CD14-positive monocyte (primary cell): ENCODE results near the gene NOL12. TPM values are rescaled to one million over a fixed set of nuclear protein-coding genes. Genes with fewer than 3 reads are reported as not detected.

Experiments used
- DNase-seq, 3 donors: peaks; one replicate each; pipeline ENCODE4 v3.0.0-alpha.2; 2011 to 2022
- H2AFZ ChIP-seq: 2 replicates; pipeline ENCODE4 v1.6.0; 2012; ENCODE audit warnings: mild to moderate bottlenecking, low read depth, low read length, inconsistent platforms; ENCODE audit not compliant: insufficient read depth, poor library complexity, severe bottlenecking
- H3K27ac ChIP-seq, 2 donors: 1 replicate in 1 of 2; 2 replicates in 1 of 2; pipeline ENCODE4 v1.5.1; 2012 to 2013; ENCODE audit warnings: low read length in 2 of 2, control low read depth in 1 of 2, inconsistent platforms in 1 of 2, low read depth in 1 of 2, mild to moderate bottlenecking in 1 of 2
- H3K27me3 ChIP-seq, 2 donors: one replicate each; pipeline versions ENCODE4 v1.6.0 to v1.6.1; 2011 to 2013; ENCODE audit warnings: low read length in 2 of 2; ENCODE audit not compliant: control insufficient read depth in 2 of 2, insufficient read depth in 2 of 2
- H3K36me3 ChIP-seq, 2 donors: replicated peaks in 1 of 2; 1 replicate in 1 of 2; 2 replicates in 1 of 2; pipeline versions ENCODE4 v1.5.1 to v1.6.1; 2012 to 2013; ENCODE audit warnings: low read length in 2 of 2, control low read depth in 1 of 2, inconsistent platforms in 1 of 2, mild to moderate bottlenecking in 1 of 2; ENCODE audit not compliant: insufficient read depth in 2 of 2, control insufficient read depth in 1 of 2
- H3K4me1 ChIP-seq, 2 donors: 1 replicate in 1 of 2; 2 replicates in 1 of 2; pipeline versions ENCODE4 v1.5.1 to v1.6.1; 2012 to 2013; ENCODE audit warnings: low read length in 2 of 2, control low read depth in 1 of 2, inconsistent platforms in 1 of 2, mild to moderate bottlenecking in 1 of 2, moderate library complexity in 1 of 2; ENCODE audit not compliant: insufficient read depth in 2 of 2, control insufficient read depth in 1 of 2
- H3K4me2 ChIP-seq: replicated peaks from 2 replicates; pipeline ENCODE3; 2012; ENCODE audit warnings: low read length, moderate library complexity, mild to moderate bottlenecking; ENCODE audit not compliant: poor library complexity, severe bottlenecking; ENCODE audit errors: extremely low read depth
- H3K4me3 ChIP-seq, 3 experiments: fragments of 200-600 bp in 1 of 3; sonication (generic) in 1 of 3; replicated peaks in 1 of 3; 1 replicate in 2 of 3; 2 replicates in 1 of 3; pipeline ENCODE4 v1.5.1; 2011 to 2013; ENCODE audit warnings: low read length in 3 of 3, mild to moderate bottlenecking in 3 of 3, control low read depth in 2 of 3, low read depth in 2 of 3, inconsistent platforms in 1 of 3, moderate library complexity in 1 of 3
- H3K79me2 ChIP-seq: 2 replicates; pipeline ENCODE4 v1.6.0; 2012; ENCODE audit warnings: mild to moderate bottlenecking, control low read depth, inconsistent platforms, low read length, moderate library complexity; ENCODE audit not compliant: insufficient read depth
- H3K9ac ChIP-seq: 2 replicates; pipeline ENCODE4 v1.6.0; 2017; ENCODE audit warnings: low read length, mild to moderate bottlenecking; ENCODE audit not compliant: insufficient read depth, poor library complexity, severe bottlenecking
- H3K9me3 ChIP-seq, 2 donors: replicated peaks in 1 of 2; 1 replicate in 1 of 2; 2 replicates in 1 of 2; pipeline versions ENCODE4 v1.5.1 to v1.6.1; 2012 to 2013; ENCODE audit warnings: low read length in 2 of 2, control low read depth in 1 of 2; ENCODE audit not compliant: control insufficient read depth in 1 of 2, insufficient read depth in 1 of 2
- H4K20me1 ChIP-seq: 2 replicates; pipeline ENCODE4 v1.6.0; 2012; ENCODE audit warnings: mild to moderate bottlenecking, low read length, control low read depth, moderate library complexity; ENCODE audit not compliant: insufficient read depth
- H3K27ac Mint-ChIP-seq, 7 donors: one replicate each; pipeline ENCODE4 v1.8.0; 2020; ENCODE audit warnings: mild to moderate bottlenecking in 7 of 7, mixed read lengths in 7 of 7, moderate library complexity in 6 of 7, inconsistent platforms in 2 of 7
- H3K27me3 Mint-ChIP-seq, 3 donors: one replicate each; pipeline ENCODE4 v1.8.0; 2021 to 2022; ENCODE audit warnings: low read depth in 3 of 3, mild to moderate bottlenecking in 3 of 3, mixed read lengths in 3 of 3, moderate library complexity in 3 of 3, inconsistent platforms in 1 of 3
- H3K36me3 Mint-ChIP-seq, 2 donors: one replicate each; pipeline ENCODE4 v1.8.0; 2020; ENCODE audit warnings: mixed read lengths in 2 of 2, inconsistent platforms in 1 of 2, mild to moderate bottlenecking in 1 of 2
- H3K4me1 Mint-ChIP-seq: one replicate; pipeline ENCODE4 v1.8.0; 2020; ENCODE audit warnings: mild to moderate bottlenecking, mixed read lengths
- H3K4me3 Mint-ChIP-seq, 2 donors: one replicate each; pipeline ENCODE4 v1.8.0; 2020; ENCODE audit warnings: mild to moderate bottlenecking in 2 of 2, mixed read lengths in 2 of 2, moderate library complexity in 1 of 2
- H3K9me3 Mint-ChIP-seq, 7 donors: one replicate each; pipeline ENCODE4 v1.8.0; 2020 to 2022; ENCODE audit warnings: mixed read lengths in 7 of 7, mild to moderate bottlenecking in 6 of 7, moderate library complexity in 6 of 7, inconsistent platforms in 2 of 7
- WGBS: methylation state at CpG from one replicate; pipeline ENCODE4 v1.1.5; 2013; ENCODE audit warnings: missing lambda C conversion rate; ENCODE audit not compliant: insufficient coverage; 5-methylcytosine and 5-hydroxymethylcytosine counted together
- intact Hi-C, 2 donors: fragments of 100-400 bp; cut with micrococcal nuclease; formaldehyde crosslinking; loops; one replicate each; pipeline versions ENCODE4 v1.15.0 to v1.15.1; 2023
- polyA plus RNA-seq, 3 donors: library from polyadenylated mRNA; depleted of rRNA in 1 of 3; unstranded in 2 of 3; stranded (reverse) in 1 of 3; fragments of 300-500 nt in 2 of 3; fragments of >200 nt in 1 of 3; fragmentation: Illumina TruSeq in 2 of 3; gene quantifications; 1 replicate in 2 of 3; 2 replicates in 1 of 3; pipeline ENCODE4 v1.2.3, GENCODE V29; 2012 to 2021
- TF ChIP-seq, protein P1 (sequence below): fragments of 200-600 bp; IDR thresholded peaks from one replicate; pipeline ENCODE4 v1.8.0; 2022; ENCODE audit warnings: antibody characterized with exemption, mild to moderate bottlenecking

Gene NOL12
- polyA plus RNA-seq, 3 donors: 47.3 to 52.0 (median 49.2) TPM

- no peaks in the 10 kb centered on the region for H3K27me3 Mint-ChIP-seq
- Histone ChIP-seq H3K4me2 (peak overlapping the region; percentile 100), H3K79me2 (peaks cover 55% of the 10 kb centered on the region), H3K36me3 (peaks cover 18 to 22% of the 10 kb centered on the region in 2 donors), H3K27ac (peak overlapping the region; percentile 80 to 91), H3K4me1 (peaks cover 67 to 72% of the 10 kb centered on the region in 2 donors), H3K27me3 (no peaks in the 10 kb centered on the region), H3K4me3 (peak overlapping the region; percentile 62 to 98 (median 76)), H2AFZ (peak overlapping the region; percentile 65), H3K9ac (peak overlapping the region; percentile 88), H3K9me3 (no peaks in the 10 kb centered on the region), H4K20me1 (peaks cover 52% of the 10 kb centered on the region)
- H3K9me3 Mint-ChIP-seq: no peaks in the 10 kb centered on the region
- peak overlapping the region; percentile 91 to 99 (median 95) for H3K27ac Mint-ChIP-seq
- 68% methylated on average over 7 of the region's 15 CpGs for WGBS
- H3K36me3 Mint-ChIP-seq: peaks cover 13 to 33% of the 10 kb centered on the region in 2 donors
- H3K4me3 Mint-ChIP-seq: peak overlapping the region; percentile 78 to 96
- TF ChIP-seq, protein P1, sequence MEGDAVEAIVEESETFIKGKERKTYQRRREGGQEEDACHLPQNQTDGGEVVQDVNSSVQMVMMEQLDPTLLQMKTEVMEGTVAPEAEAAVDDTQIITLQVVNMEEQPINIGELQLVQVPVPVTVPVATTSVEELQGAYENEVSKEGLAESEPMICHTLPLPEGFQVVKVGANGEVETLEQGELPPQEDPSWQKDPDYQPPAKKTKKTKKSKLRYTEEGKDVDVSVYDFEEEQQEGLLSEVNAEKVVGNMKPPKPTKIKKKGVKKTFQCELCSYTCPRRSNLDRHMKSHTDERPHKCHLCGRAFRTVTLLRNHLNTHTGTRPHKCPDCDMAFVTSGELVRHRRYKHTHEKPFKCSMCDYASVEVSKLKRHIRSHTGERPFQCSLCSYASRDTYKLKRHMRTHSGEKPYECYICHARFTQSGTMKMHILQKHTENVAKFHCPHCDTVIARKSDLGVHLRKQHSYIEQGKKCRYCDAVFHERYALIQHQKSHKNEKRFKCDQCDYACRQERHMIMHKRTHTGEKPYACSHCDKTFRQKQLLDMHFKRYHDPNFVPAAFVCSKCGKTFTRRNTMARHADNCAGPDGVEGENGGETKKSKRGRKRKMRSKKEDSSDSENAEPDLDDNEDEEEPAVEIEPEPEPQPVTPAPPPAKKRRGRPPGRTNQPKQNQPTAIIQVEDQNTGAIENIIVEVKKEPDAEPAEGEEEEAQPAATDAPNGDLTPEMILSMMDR: no peak
- intact Hi-C loops: loop anchor here in 1 of 2 donors (2.0 to 10.0 kb wide), 4 partner anchors 19 to 167 kb away; partner anchors contain the start of genes ANKRD54, EIF3L, GGA1 and PDXP
- DNase-seq: no peak
- peaks cover 47% of the 10 kb centered on the region for H3K4me1 Mint-ChIP-seq
Observed at GRCh38 chr22:37677493-37677974, 8.6 kb upstream of the NOL12 start.

DNA sequence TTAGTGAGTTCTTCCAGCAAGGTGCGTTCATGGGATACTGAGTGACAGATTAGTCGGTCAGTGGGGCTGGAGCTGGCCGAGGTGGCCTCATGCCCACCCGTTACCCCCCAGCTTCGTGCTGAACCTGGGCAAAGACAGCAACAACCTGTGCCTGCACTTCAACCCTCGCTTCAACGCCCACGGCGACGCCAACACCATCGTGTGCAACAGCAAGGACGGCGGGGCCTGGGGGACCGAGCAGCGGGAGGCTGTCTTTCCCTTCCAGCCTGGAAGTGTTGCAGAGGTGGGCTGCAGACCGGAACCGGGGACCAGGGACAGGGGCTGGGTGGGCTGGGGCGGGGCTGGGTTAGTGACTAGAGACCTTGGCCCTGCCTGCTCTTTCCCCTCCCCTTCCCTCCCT lies 7.8 kb upstream of the NOL12 start:
- H2AFZ ChIP-seq: no peak overlapping the region
- no peaks in the 10 kb centered on the region for H3K9me3 ChIP-seq
- no peak for DNase-seq
- peaks cover 47% of the 10 kb centered on the region for H3K79me2 ChIP-seq
- H3K9ac ChIP-seq: no peak overlapping the region
- no peaks in the 10 kb centered on the region for H3K27me3 Mint-ChIP-seq
- peak overlapping the region; percentile 76 to 92 (median 87) for H3K27ac Mint-ChIP-seq
- peaks cover 39% of the 10 kb centered on the region for H3K4me1 Mint-ChIP-seq
- 76% methylated on average over 5 of the region's 18 CpGs for WGBS
- H3K4me3 Mint-ChIP-seq: no peak overlapping the region
- intact Hi-C loops: loop anchor here in 1 of 2 donors (10.0 kb wide), 2 partner anchors 66 to 166 kb away; partner anchors contain the start of genes ANKRD54 and EIF3L
- peaks cover 18 to 22% of the 10 kb centered on the region in 2 donors for H3K36me3 ChIP-seq
- peak overlapping the region; percentile 100 for H3K4me2 ChIP-seq
- H3K27ac ChIP-seq: peak overlapping the region; percentile 26 to 43
- peaks cover 13 to 33% of the 10 kb centered on the region in 2 donors for H3K36me3 Mint-ChIP-seq
- H3K27me3 ChIP-seq: no peaks in the 10 kb centered on the region
- TF ChIP-seq, protein P1: no peak
- H3K9me3 Mint-ChIP-seq: no peaks in the 10 kb centered on the region
- H4K20me1 ChIP-seq: peaks cover 52% of the 10 kb centered on the region
- peaks cover 60 to 64% of the 10 kb centered on the region in 2 donors for H3K4me1 ChIP-seq
- no peak overlapping the region for H3K4me3 ChIP-seq
